Panc1 (cell line): ENCODE data around the gene TRIM41.

Experiments used
- POLR2AphosphoS5 ChIP-seq: IDR thresholded peaks from 2 replicates; pipeline ENCODE4 v1.6.1; 2012; ENCODE audit warnings: mild to moderate bottlenecking, low read depth, low read length, moderate library complexity
- TCF7L2 ChIP-seq: IDR thresholded peaks from 2 replicates; pipeline ENCODE4 v1.6.1; 2011; ENCODE audit warnings: mild to moderate bottlenecking, low read depth, low read length, inconsistent platforms
- TF ChIP-seq, protein P1 (sequence below): fragments of 450-650 bp; IDR thresholded peaks from 2 replicates; pipeline ENCODE4 v1.5.1; 2017; ENCODE audit warnings: mild to moderate bottlenecking
- TF ChIP-seq, protein P2 (sequence below), 2 experiments: IDR thresholded peaks; 2 replicates each; pipeline ENCODE4 v1.6.1; 2011 to 2012; ENCODE audit warnings: low read depth in 2 of 2, control low read depth in 1 of 2, low read length in 1 of 2, mild to moderate bottlenecking in 1 of 2, moderate library complexity in 1 of 2; ENCODE audit not compliant: insufficient read depth in 1 of 2

DNA sequence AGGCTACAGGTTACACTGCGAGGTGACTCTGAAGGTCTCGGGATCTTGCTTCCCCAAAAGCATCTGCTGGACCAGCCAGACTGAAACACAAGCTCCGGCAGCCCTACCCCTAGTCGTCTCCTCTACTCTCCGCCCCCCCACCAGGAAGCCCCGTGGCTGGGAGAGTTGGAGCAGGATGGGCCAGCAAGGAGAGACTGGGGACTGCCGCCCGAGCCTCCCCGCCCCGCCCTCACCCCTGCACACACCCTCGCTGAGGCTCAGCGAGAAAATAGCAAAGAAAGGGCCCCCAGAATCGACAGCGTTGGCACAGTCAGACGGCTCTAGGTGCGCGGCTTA is 19.3 kb upstream of the TRIM41 start:
- TF ChIP-seq, protein P1, sequence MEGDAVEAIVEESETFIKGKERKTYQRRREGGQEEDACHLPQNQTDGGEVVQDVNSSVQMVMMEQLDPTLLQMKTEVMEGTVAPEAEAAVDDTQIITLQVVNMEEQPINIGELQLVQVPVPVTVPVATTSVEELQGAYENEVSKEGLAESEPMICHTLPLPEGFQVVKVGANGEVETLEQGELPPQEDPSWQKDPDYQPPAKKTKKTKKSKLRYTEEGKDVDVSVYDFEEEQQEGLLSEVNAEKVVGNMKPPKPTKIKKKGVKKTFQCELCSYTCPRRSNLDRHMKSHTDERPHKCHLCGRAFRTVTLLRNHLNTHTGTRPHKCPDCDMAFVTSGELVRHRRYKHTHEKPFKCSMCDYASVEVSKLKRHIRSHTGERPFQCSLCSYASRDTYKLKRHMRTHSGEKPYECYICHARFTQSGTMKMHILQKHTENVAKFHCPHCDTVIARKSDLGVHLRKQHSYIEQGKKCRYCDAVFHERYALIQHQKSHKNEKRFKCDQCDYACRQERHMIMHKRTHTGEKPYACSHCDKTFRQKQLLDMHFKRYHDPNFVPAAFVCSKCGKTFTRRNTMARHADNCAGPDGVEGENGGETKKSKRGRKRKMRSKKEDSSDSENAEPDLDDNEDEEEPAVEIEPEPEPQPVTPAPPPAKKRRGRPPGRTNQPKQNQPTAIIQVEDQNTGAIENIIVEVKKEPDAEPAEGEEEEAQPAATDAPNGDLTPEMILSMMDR = no peak
- TF ChIP-seq TCF7L2 (no peak), POLR2AphosphoS5 (no peak)
- TF ChIP-seq, protein P2, sequence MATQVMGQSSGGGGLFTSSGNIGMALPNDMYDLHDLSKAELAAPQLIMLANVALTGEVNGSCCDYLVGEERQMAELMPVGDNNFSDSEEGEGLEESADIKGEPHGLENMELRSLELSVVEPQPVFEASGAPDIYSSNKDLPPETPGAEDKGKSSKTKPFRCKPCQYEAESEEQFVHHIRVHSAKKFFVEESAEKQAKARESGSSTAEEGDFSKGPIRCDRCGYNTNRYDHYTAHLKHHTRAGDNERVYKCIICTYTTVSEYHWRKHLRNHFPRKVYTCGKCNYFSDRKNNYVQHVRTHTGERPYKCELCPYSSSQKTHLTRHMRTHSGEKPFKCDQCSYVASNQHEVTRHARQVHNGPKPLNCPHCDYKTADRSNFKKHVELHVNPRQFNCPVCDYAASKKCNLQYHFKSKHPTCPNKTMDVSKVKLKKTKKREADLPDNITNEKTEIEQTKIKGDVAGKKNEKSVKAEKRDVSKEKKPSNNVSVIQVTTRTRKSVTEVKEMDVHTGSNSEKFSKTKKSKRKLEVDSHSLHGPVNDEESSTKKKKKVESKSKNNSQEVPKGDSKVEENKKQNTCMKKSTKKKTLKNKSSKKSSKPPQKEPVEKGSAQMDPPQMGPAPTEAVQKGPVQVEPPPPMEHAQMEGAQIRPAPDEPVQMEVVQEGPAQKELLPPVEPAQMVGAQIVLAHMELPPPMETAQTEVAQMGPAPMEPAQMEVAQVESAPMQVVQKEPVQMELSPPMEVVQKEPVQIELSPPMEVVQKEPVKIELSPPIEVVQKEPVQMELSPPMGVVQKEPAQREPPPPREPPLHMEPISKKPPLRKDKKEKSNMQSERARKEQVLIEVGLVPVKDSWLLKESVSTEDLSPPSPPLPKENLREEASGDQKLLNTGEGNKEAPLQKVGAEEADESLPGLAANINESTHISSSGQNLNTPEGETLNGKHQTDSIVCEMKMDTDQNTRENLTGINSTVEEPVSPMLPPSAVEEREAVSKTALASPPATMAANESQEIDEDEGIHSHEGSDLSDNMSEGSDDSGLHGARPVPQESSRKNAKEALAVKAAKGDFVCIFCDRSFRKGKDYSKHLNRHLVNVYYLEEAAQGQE (IDR thresholded peaks at IDR 0.05; ENCODE audit: insufficient read depth in 1 of 2, low read depth in 2 of 2, low read length in 1 of 2) = no peak
